HEK293T (cell line): ENCODE results near the gene RAB23.

Experiments used
- CTCF ChIA-PET: fragments of 350-600 bp; formaldehyde crosslinking; extraction: SDS; loops from one replicate; lab custom pipeline; 2021; ENCODE audit warnings: antibody characterized with exemption, inconsistent platforms; lab: Yijun Ruan, JAX
- POLR2A ChIA-PET: fragments of 350-600 bp; formaldehyde crosslinking; extraction: SDS; loops from one replicate; lab custom pipeline; 2020; ENCODE audit warnings: antibody characterized with exemption, inconsistent platforms; lab: Yijun Ruan, JAX
- DNase-seq: peaks from one replicate; pipeline ENCODE4 v3.0.0; 2012; ENCODE audit warnings: mixed read lengths; ENCODE audit errors: extremely low spot score
- ARNT ChIP-seq: fragments of 450-650 bp; IDR thresholded peaks from 2 replicates; pipeline ENCODE4 v1.6.1; 2017; ENCODE audit warnings: mild to moderate bottlenecking
- BHLHE40 ChIP-seq: fragments of 450-650 bp; IDR thresholded peaks from 2 replicates; pipeline ENCODE4 v1.6.1; 2016; ENCODE audit warnings: mild to moderate bottlenecking, moderate library complexity, borderline replicate concordance
- CTBP1 ChIP-seq: fragments of 450-650 bp; IDR thresholded peaks from 2 replicates; pipeline ENCODE4 v1.6.1; 2016; ENCODE audit warnings: borderline replicate concordance
- ELF4 ChIP-seq: fragments of 450-650 bp; IDR thresholded peaks from 2 replicates; pipeline ENCODE4 v1.6.1; 2017; ENCODE audit warnings: antibody characterized with exemption
- FOXA1 ChIP-seq: fragments of 450-650 bp; IDR thresholded peaks from 2 replicates; pipeline ENCODE4 v1.6.1; 2016; ENCODE audit warnings: mild to moderate bottlenecking
- FOXK2 ChIP-seq: fragments of 450-650 bp; IDR thresholded peaks from 2 replicates; pipeline ENCODE4 v1.6.1; 2016; ENCODE audit warnings: mild to moderate bottlenecking
- FOXM1 ChIP-seq: fragments of 450-650 bp; IDR thresholded peaks from 2 replicates; pipeline ENCODE4 v1.6.1; 2017; ENCODE audit warnings: mild to moderate bottlenecking, borderline replicate concordance
- HDGF ChIP-seq: fragments of 450-650 bp; IDR thresholded peaks from 2 replicates; pipeline ENCODE4 v1.6.1; 2017; ENCODE audit warnings: antibody characterized with exemption, borderline replicate concordance
- L3MBTL2 ChIP-seq: fragments of 450-650 bp; conservative IDR thresholded peaks from 2 replicates; pipeline ENCODE4 v1.6.1; 2016; ENCODE audit warnings: mild to moderate bottlenecking
- LEF1 ChIP-seq: fragments of 450-650 bp; IDR thresholded peaks from 2 replicates; pipeline ENCODE4 v1.6.1; 2017; ENCODE audit warnings: mild to moderate bottlenecking, borderline replicate concordance
- NFRKB ChIP-seq: fragments of 450-650 bp; IDR thresholded peaks from 2 replicates; pipeline ENCODE4 v1.6.1; 2016; ENCODE audit warnings: mild to moderate bottlenecking, moderate library complexity
- PKNOX1 ChIP-seq: fragments of 450-650 bp; IDR thresholded peaks from 2 replicates; pipeline ENCODE4 v1.6.1; 2016
- SP1 ChIP-seq: fragments of 450-650 bp; IDR thresholded peaks from 2 replicates; pipeline ENCODE4 v1.6.1; 2017
- SUZ12 ChIP-seq: fragments of 450-650 bp; IDR thresholded peaks from 2 replicates; pipeline ENCODE4 v1.6.1; 2016; ENCODE audit warnings: mild to moderate bottlenecking
- TARDBP ChIP-seq: fragments of 450-650 bp; IDR thresholded peaks from 2 replicates; pipeline ENCODE4 v1.6.1; 2016
- ZNF384 ChIP-seq: fragments of 450-650 bp; IDR thresholded peaks from 2 replicates; pipeline ENCODE4 v1.6.1; 2016

The RAB23 gene

GRCh38 chr6:57221936-57222742 is at the start of gene RAB23:
Gene RAB23 (minus strand): TSS chr6:57222307. CDS start chr6:57210380, 11,927 bp downstream.
- CTCF ChIA-PET = interaction anchor here (0.6 to 1.0 kb wide), 2 partner anchors 10 to 33 kb away, joined by 3 read pairs; no protein-coding TSS in a partner anchor
- peak; percentile 91 for DNase-seq
- TF ChIP-seq ZNF384 (no peak), NFRKB (no peak), SUZ12 (no peak), SP1 (no peak), FOXK2 (no peak), L3MBTL2 (no peak), FOXM1 (no peak), LEF1 (no peak), TARDBP (no peak), HDGF (no peak), BHLHE40 (no peak), CTBP1 (no peak), FOXA1 (no peak), ELF4 (no peak), ARNT (no peak), PKNOX1 (no peak)
- POLR2A ChIA-PET = interaction anchor here (0.7 to 2.3 kb wide), 23 partner anchors 9 to 470 kb away, joined by 3 to 13 read pairs (median 4); partner anchors contain the start of genes BAG2 and ZNF451

- ChIA-PET CTCF (interaction anchor here (0.7 to 2.7 kb wide), 4 partner anchors 14 to 54 kb away, joined by 3 to 21 read pairs (median 3); partner anchors contain the start of gene PRIM2), POLR2A (interaction anchor here (3.6 kb wide), 1 partner anchor 47 kb away, joined by 13 read pairs; the partner anchor contains the start of gene RAB23)
- DNase-seq = no peak
- TF ChIP-seq BHLHE40 = no peak
- TF ChIP-seq SP1 = no peak
- no peak for TF ChIP-seq ARNT
- TF ChIP-seq ELF4 = no peak
- TF ChIP-seq ZNF384 = no peak
- TF ChIP-seq FOXA1 = no peak
- no peak for TF ChIP-seq SUZ12
- TF ChIP-seq FOXK2 = no peak
- TF ChIP-seq PKNOX1 = no peak
- TF ChIP-seq FOXM1 = no peak
- TF ChIP-seq L3MBTL2 = no peak
- TF ChIP-seq TARDBP = no peak
- TF ChIP-seq LEF1 = no peak
- no peak for TF ChIP-seq HDGF
- no peak for TF ChIP-seq CTBP1
- no peak for TF ChIP-seq NFRKB
Measured at GRCh38 chr6:57268294-57268640, 46.2 kb upstream of the RAB23 start.

GRCh38 chr6:57267586-57268293 is 45.6 kb upstream of the RAB23 start:
- DNase-seq = peak; percentile 48
- CTCF ChIA-PET = interaction anchor here (0.7 to 2.7 kb wide), 4 partner anchors 13 to 55 kb away, joined by 3 to 21 read pairs (median 3); partner anchors contain the start of gene PRIM2
- TF ChIP-seq SP1 (no peak), HDGF (no peak), FOXM1 (no peak), NFRKB (no peak), L3MBTL2 (no peak), ARNT (no peak), LEF1 (no peak), TARDBP (no peak), BHLHE40 (no peak), ELF4 (no peak), FOXA1 (no peak), SUZ12 (no peak), ZNF384 (no peak)
- POLR2A ChIA-PET = interaction anchor here (0.8 to 3.6 kb wide), 2 partner anchors 46 to 47 kb away, joined by 3 to 13 read pairs; partner anchors contain the start of gene RAB23

- CTCF ChIA-PET = interaction anchor here (0.6 to 2.7 kb wide), 2 partner anchors 50 to 458 kb away, joined by 4 to 21 read pairs; partner anchors contain the start of gene PRIM2
- POLR2A ChIA-PET = interaction anchor here (1.2 to 3.6 kb wide), 3 partner anchors 8 to 51 kb away, joined by 3 to 13 read pairs (median 3); partner anchors contain the start of genes PRIM2 and RAB23
- TF ChIP-seq FOXK2 (no peak), LEF1 (no peak), HDGF (no peak), FOXM1 (no peak), BHLHE40 (no peak), PKNOX1 (no peak), ZNF384 (no peak), NFRKB (no peak)
- no peak for DNase-seq
Measured at GRCh38 chr6:57265755-57266221, 43.7 kb upstream of the RAB23 start.
